Thymus (tissue), 11 donors: ENCODE data around the gene POLR2A. TPM values are rescaled to one million over a fixed set of nuclear protein-coding genes. Genes with fewer than 3 reads are reported as not detected.

Experiments
- DNase-seq, 9 donors: peaks; one replicate each; pipeline ENCODE4 v3.0.0-alpha.2; 2013; ENCODE audit warnings: low spot score in 9 of 9, low read depth in 6 of 9, missing footprints in 1 of 9
- H3K27ac ChIP-seq, 2 donors: one replicate each; pipeline ENCODE4 v1.5.1; 2013; ENCODE audit warnings: control low read depth in 1 of 2, low read depth in 1 of 2, low read length in 1 of 2, mild to moderate bottlenecking in 1 of 2, moderate library complexity in 1 of 2
- H3K27me3 ChIP-seq, 2 donors: one replicate each; pipeline ENCODE4 v1.5.1; 2013; ENCODE audit warnings: low read length in 1 of 2; ENCODE audit not compliant: control insufficient read depth in 2 of 2, insufficient read depth in 1 of 2
- H3K36me3 ChIP-seq, 2 donors: one replicate each; pipeline ENCODE4 v1.5.1; 2013; ENCODE audit warnings: low read length in 1 of 2, mild to moderate bottlenecking in 1 of 2, moderate library complexity in 1 of 2; ENCODE audit not compliant: control insufficient read depth in 2 of 2, insufficient read depth in 2 of 2
- H3K4me1 ChIP-seq, 2 donors: one replicate each; pipeline ENCODE4 v1.5.1; 2013; ENCODE audit warnings: low read length in 2 of 2; ENCODE audit not compliant: control insufficient read depth in 2 of 2, insufficient read depth in 2 of 2
- H3K4me3 ChIP-seq, 2 donors: one replicate each; pipeline ENCODE4 v1.5.1; 2013; ENCODE audit warnings: low read length in 2 of 2, control low read depth in 1 of 2, mild to moderate bottlenecking in 1 of 2
- H3K9me3 ChIP-seq, 2 donors: one replicate each; pipeline ENCODE4 v1.5.1; 2013; ENCODE audit warnings: low read length in 1 of 2, mild to moderate bottlenecking in 1 of 2; ENCODE audit not compliant: control insufficient read depth in 2 of 2, insufficient read depth in 1 of 2
- WGBS: extraction: QIAGEN DNeasy Blood & Tissue Kit; methylation state at CpG from one replicate; pipeline ENCODE4 v1.1.7; 2013; 5-methylcytosine and 5-hydroxymethylcytosine counted together
- polyA plus RNA-seq: library from polyadenylated mRNA; stranded (reverse); fragments of 200-250 nt; gene quantifications from one replicate; pipeline ENCODE4 v1.2.3, GENCODE V29; 2013
- total RNA-seq: library from RNA; stranded (reverse); fragments of 120-200 nt; gene quantifications from one replicate; pipeline ENCODE4 v1.2.4, GENCODE V29; 2013
- donor health status: healthy.

Gene POLR2A
- total and polyA plus RNA-seq, 2 donors, result 23.5 to 33.5 TPM

DNA sequence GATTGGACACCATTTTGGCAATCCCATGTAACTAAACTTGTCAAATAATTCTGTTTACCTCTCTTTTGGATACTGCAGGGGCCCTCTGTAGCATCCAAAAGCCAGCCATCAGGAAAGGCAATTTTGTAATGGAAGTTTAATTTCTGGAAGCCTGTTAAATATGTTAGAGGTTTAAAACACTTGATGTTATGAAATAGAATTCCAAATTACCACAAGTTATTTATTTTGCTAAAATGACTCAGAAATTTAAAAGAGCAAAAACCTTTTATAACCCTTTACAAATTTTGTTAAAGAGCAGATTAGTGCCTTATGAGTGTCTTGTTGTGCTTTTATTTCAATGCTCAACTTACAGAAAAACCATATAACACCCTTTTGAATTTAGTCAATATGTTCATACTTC lies 44.7 kb downstream of the POLR2A start:
- no peak overlapping the region for H3K27ac ChIP-seq
- H3K4me1 ChIP-seq, result no peaks in the 10 kb centered on the region
- DNase-seq, result no peak
- H3K36me3 ChIP-seq, result no peaks in the 10 kb centered on the region
- no peak overlapping the region for H3K4me3 ChIP-seq
- no peaks in the 10 kb centered on the region for H3K27me3 ChIP-seq
- peaks cover 0 to 36% of the 10 kb centered on the region in 2 donors for H3K9me3 ChIP-seq

DNA sequence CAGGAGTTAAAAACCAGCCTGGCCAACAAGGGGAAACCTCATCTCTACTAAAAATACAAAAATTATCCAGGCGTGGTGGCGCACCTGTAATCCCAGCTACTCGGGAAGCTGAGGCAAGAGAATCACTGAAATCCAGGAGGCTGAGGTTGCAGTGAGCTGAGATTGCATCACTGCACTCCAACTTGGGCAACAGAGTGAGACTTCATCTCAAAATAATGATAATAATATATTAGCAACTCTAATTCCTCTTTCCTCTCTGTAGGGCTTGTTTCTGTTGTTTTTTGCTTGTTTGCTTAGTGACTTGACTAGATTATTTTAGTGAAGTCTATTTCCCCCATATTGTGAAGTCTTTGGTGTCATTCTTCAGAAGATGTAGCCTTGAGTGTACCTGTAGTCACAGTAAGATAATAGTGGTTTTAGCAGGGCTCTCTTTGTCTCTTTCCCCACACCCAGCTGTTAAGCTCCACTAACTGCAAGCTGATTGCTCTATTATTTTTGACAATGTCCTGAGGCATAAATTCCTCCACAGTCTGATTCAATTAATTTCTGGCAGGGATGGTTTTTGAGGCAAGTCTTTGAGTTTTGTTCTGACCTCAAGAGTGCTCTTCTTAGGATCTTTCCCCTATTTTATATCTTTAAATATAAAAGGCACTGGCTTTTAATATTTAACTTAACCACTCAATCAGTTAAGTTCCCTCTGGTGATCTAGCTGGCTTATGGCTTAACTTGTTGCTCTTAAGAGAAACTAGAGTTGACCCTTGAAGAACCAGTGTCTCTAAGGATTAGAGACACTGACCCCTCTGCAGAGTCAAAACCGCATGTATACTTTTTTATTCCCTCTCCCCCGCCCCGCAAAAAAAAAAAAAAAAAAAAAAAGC lies 46.1 kb downstream of the POLR2A start:
- no peak for DNase-seq
- Histone ChIP-seq H3K4me1 (no peaks in the 10 kb centered on the region), H3K36me3 (no peaks in the 10 kb centered on the region), H3K9me3 (peaks cover 0 to 36% of the 10 kb centered on the region in 2 donors), H3K27me3 (no peaks in the 10 kb centered on the region), H3K27ac (no peak overlapping the region), H3K4me3 (no peak overlapping the region)
- WGBS, result 96% methylated on average over 6 of the region's 6 CpGs

- Histone ChIP-seq H3K4me1 (no peaks in the 10 kb centered on the region), H3K4me3 (no peak overlapping the region), H3K9me3 (peaks cover 4 to 14% of the 10 kb centered on the region in 2 donors), H3K36me3 (no peaks in the 10 kb centered on the region), H3K27me3 (no peaks in the 10 kb centered on the region), H3K27ac (no peak overlapping the region)
- WGBS, result 98% methylated on average over 3 of the region's 3 CpGs
- no peak for DNase-seq
Measured at GRCh38 chr17:7538050-7538449, 53.9 kb downstream of the POLR2A start.

GRCh38 chr17:7538891-7539545 lies 54.9 kb downstream of the POLR2A start:
- no peak overlapping the region for H3K27ac ChIP-seq
- peaks cover 4 to 14% of the 10 kb centered on the region in 2 donors for H3K9me3 ChIP-seq
- no peaks in the 10 kb centered on the region for H3K4me1 ChIP-seq
- DNase-seq, result no peak
- H3K27me3 ChIP-seq, result no peaks in the 10 kb centered on the region
- WGBS, result 87% methylated on average over 11 of the region's 11 CpGs
- no peak overlapping the region for H3K4me3 ChIP-seq
- no peaks in the 10 kb centered on the region for H3K36me3 ChIP-seq

DNA sequence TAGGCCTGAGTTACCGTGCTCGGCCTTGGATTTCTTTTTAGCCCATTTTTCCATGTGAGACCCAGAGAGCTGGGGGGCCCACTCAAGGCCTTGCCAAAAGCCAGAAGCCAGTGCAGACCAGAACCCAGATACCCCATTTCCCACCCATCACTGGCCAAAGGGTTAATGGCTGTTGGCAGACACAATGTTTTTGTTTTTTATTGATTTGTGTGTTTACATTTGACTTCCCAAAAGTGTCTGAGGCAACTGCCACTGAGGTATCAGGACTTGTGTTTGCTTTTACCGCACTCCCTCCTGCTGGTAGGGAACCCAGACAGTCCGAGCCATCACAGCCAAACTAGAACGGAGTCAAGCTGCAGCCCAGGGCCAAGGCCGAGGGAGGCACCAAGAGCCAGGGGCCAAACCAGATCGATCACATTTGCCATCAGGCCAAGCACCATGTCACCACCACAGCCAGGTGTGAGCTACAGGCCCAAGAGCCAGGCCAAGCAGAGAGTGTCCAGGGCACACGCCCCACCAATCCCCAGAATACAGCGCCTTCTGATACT lies 57.0 kb downstream of the POLR2A start:
- Histone ChIP-seq H3K4me1 (no peaks in the 10 kb centered on the region), H3K9me3 (peaks cover 4 to 14% of the 10 kb centered on the region in 2 donors), H3K27me3 (no peaks in the 10 kb centered on the region), H3K4me3 (no peak overlapping the region), H3K27ac (no peak overlapping the region), H3K36me3 (no peaks in the 10 kb centered on the region)
- DNase-seq, result no peak
- WGBS, result 98% methylated on average over 9 of the region's 9 CpGs

- peaks cover 3 to 25% of the 10 kb centered on the region in 2 donors for H3K27me3 ChIP-seq
- no peak overlapping the region for H3K27ac ChIP-seq
- no peaks in the 10 kb centered on the region for H3K9me3 ChIP-seq
- no peak overlapping the region for H3K4me3 ChIP-seq
- H3K36me3 ChIP-seq, result no peaks in the 10 kb centered on the region
- DNase-seq, result no peak
- peaks cover 0 to 11% of the 10 kb centered on the region in 2 donors for H3K4me1 ChIP-seq
- 83% methylated on average over 6 of the region's 6 CpGs for WGBS
Measured at GRCh38 chr17:7544911-7545310, 60.7 kb downstream of the POLR2A start.

- no peaks in the 10 kb centered on the region for H3K9me3 ChIP-seq
- peaks cover 3 to 36% of the 10 kb centered on the region in 2 donors for H3K27me3 ChIP-seq
- peak in 1 of 9 donors; percentile 35 for DNase-seq
- H3K27ac ChIP-seq, result peak within 1 kb of the TSS; percentile 47 to 90
- 10% methylated on average over 65 of the region's 65 CpGs for WGBS
- H3K36me3 ChIP-seq, result no peaks in the 10 kb centered on the region
- peak within 1 kb of the TSS; percentile 44 to 52 for H3K4me3 ChIP-seq
- peaks cover 0 to 22% of the 10 kb centered on the region in 2 donors for H3K4me1 ChIP-seq
Measured at GRCh38 chr17:7548585-7549400, 64.6 kb downstream of the POLR2A start, which contains the start of gene TNFSF12. Gene TNFSF12 (plus strand): TSS chr17:7549058. CDS start chr17:7549154, 96 bp downstream.
